RPMI8226 (cell line): ENCODE results near the gene PIGBOS1.
"Not testable (repeated sequence)": the region's sequence is repeated elsewhere in the genome, so short reads cannot be mapped to it uniquely, and the experiment has no call there.

ENCODE experiments used
- DNase-seq: peaks from one replicate; pipeline ENCODE4 v3.0.0-alpha.2; 2015

The PIGBOS1 gene

DNA sequence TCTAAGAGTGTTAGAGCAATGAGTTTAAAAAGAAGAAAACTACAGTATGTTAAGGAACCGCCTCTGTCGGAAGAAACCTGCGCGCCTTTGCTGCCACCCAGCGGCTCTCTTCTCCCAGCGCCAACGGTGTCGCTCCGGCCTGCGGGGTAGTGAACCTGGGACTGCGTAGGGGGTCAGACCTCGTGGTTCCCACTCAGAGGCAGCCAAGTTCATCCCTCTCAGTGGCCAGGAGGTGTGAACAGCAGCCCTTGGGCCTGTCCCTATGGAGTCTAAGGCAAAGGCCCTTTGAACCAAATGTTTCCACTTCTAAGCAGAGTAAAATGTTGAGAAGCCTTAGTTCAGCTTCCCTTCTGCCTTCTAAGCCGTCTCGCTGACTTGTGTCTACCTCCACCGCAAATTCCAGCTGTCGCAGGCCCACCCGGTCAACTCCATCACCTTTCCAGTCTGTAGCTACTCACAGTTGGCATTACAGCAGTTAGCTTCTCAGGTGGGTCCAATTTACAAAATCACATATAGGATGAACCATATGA, 28.3 kb downstream of the PIGBOS1 start:
- DNase-seq: peak; percentile 89

GRCh38 chr15:55289746-55290527, 29.0 kb downstream of the PIGBOS1 start, which contains the start of gene RAB27A:
RAB27A (minus strand) TSS chr15:55289813; CDS start chr15:55234934, 54,879 bp downstream.
- DNase-seq: peak; percentile 87

- DNase-seq: peak; percentile 59
Observed at GRCh38 chr15:55289011-55289745, 29.7 kb downstream of the PIGBOS1 start.

DNA sequence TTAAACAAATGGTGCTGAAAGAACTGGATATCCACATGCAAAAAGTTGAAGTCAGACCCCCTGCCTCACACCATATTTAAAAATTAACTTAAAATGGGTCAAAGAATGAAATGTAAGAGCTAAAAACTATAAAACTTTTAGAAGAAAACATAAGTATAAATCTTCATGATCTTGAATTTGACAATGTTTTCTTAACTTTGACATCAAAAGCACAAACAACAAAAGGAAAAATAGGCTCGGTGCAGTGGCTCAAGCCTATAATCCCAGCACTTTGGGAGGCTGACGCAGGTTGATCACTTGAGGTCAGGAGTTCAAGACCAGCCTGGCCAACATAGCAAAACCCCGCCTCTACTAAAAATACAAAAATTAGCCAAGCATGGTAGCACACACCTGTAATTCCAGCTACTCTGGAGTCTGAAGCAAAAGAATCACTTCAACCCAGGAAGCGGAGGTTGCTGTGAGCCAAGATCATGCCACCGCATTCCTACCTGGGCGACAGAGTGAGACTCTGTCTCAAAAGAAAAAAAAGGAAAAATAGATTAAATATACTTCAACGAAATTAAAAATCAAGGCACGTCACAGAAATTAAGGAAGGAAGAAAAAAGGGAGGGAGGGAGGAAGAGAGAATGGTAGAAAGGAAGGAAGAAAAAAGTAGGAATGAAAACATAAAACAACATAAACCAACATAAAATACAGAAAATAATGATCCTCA, 30.8 kb downstream of the PIGBOS1 start:
- DNase-seq: no peak

DNA sequence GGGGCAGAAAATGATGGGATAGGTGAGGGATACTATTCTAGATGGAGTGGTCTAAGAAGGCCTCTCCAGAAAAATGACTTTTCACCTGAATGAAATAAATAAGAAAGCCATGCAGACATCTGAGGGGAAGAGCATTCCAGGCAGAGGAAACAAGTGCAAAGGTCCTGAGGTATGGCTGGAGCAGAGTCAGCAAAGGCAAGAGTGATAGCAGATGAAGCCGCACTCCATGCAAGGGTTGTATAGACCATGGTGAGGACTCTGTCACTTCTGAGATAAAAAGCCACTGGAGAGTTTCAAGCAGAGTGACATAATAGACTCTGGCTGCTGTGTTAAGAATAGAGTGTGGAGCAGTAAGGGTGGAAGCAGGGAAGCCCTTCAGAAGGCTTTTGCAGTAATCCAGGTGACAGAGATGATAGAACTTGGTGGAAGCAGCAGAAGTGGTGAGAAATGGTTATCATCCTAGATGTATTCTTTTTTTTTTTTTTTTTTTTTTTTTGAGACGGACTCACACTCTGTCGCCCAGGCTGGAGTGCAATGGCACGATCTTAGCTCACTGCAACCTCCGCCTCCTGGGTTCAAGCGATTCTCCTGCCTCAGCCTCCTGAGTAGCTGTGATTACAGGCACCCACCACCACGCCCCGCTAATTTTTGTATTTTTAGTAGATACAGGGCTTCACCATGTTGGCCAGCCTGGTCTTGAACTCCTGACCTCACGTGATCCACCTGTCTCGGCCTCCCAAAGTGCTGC, 32.3 kb downstream of the PIGBOS1 start:
- not testable (repeated sequence) for DNase-seq

DNA sequence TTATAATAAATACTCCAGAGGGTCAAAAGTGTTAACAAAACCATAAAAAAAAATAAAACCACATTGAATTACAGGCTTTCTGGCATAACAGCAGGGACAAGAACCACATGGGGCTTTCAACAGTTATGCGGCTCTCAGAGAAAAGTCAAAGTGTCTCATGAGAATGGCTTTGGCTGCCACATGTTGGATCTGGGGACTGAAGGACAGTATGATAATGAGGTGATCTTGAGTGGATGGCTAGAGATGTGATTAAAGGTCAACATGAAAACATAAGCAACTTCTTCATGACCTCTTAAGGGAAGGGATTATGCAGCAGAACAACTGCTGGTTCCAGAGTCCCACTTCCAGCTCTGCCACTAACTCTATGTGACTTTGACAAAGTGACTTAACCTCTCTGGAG, 34.5 kb downstream of the PIGBOS1 start:
- DNase-seq: no peak

GRCh38 chr15:55283379-55284147, 35.4 kb downstream of the PIGBOS1 start:
- no peak for DNase-seq

- no peak for DNase-seq
Observed at GRCh38 chr15:55282284-55282833, 36.6 kb downstream of the PIGBOS1 start.

GRCh38 chr15:55281517-55282228, 37.2 kb downstream of the PIGBOS1 start:
- no peak for DNase-seq

GRCh38 chr15:55280589-55280988, 38.3 kb downstream of the PIGBOS1 start:
- DNase-seq: not testable (repeated sequence)

GRCh38 chr15:55279746-55280351, 39.1 kb downstream of the PIGBOS1 start:
- peak; percentile 90 for DNase-seq

DNA sequence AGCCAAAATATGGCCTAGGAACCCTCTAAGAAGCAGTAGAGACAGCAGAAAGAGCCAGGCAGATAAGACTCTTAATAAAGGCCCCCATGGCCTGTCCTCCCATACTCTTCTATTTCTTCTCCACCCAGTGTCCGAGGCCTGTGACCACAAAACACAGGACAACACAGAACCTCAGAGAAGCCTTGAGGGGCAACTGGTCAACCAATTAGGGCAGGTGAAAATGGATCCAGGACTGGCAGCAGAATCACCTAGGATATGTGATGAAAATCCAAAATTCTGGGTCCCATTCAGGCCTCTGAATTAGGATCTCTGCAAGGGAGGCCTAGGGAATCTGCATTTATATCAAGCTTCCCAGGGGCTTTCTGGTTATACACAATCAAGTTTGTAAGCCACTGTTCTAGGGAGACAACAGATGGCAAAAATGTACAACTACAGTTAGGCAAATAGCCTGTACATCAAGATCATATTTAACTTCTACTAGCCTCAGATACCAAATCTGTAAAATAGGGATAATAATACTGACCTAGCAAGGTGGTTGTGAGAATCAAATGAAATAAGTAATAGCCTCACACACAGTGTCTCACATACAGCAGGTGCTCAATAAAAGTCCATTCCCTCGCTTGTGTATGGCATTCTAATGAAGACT, 39.7 kb downstream of the PIGBOS1 start:
- no peak for DNase-seq

DNA sequence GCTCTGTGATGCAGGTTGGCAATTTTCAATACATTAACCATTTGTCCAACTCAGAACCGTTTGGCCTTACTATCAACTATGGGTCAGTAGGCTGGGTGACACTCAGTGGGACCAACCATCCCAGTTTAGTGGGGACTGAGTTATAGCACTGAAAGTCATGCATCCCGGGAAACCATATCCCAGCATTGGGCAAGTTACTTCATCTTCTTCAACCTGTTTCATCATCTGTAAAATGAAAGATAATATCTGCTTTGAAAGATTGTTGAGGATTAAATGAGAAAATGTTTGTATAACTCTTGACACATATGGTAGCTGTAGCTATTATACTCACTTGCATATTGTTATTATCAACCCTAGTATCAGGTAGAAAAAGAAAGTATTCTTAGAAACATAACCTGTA, 41.2 kb downstream of the PIGBOS1 start:
- no peak for DNase-seq

DNA sequence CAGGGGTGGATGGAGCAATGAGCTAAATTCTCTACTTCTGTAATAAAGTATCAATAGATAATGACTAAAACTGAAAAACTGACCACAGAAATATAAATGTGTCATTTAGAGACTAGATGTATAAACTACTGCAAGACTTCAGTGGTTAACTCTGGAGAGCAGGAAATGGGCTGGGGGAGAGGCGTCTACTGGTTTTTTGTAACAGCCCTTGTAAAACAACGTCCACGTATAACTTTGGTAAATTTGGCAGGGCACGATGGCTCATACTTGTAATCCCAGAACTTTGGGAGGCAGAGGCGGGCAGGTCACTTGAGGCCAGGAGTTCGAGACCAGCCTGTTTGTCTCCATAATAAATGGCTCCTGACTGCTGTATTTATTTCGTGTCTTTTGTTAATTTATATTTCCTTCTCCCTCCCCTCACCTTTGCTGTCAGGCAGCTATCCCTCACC, 41.8 kb downstream of the PIGBOS1 start:
- no peak for DNase-seq

DNA sequence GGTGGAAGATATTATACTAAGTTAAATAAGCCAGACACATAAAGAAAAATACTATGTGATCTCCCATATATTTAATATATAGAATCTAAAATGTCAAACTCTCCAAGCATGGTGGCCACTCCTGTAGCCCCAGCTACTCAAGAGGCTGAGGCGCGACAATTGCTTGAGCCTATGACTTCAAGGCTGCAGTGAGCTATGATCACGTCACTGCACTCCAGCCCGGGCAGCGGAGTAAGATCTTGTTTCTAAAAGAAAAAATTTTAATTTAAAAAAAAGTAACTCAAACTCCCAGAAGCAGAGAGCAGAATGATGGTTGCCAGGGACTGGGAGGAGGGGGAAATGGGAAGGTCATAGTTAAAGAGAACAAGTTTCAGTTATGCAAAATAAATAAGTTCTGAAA, 42.6 kb downstream of the PIGBOS1 start:
- no peak for DNase-seq

- DNase-seq: no peak
Observed at GRCh38 chr15:55270291-55270690, 48.6 kb downstream of the PIGBOS1 start.

GRCh38 chr15:55268176-55268695, 50.7 kb downstream of the PIGBOS1 start:
- DNase-seq: no peak

DNA sequence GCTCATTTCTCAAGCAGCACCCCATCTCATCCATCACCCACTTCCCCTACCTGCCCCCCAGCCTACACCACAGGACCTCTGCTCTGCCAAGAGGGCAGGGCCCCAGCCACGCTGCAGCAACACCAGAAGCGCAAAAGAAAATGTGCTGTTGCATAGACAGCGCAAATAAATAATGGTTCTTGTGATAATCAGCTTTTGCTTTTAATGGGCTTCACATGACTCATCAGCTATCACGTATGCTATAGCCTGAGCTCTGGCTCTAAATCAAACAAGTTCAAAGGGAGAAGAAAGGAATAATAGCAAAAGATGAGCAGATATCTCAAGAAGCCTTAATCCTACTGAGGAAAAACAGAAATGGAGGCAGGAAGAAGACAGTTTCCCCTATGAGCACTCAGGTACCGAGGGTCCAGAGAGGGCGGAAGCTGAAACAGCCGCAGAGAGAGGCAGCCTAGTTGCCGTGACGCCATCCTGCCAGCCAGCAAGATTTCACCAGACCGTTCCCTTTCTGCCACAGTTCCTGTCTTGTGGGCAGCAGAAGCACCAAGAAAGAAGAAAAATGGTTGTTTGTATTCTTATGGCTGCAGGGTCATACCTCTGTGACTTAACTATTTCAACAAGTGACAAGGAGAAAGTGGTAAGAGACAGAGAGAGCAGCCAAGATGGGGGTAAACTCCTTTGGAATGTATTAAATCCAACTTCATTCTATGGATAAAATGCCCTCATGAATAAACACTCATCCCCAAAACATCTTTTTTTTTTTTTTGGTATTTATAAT, 51.3 kb downstream of the PIGBOS1 start:
- no peak for DNase-seq
